CD14-positive monocyte (primary cell): Measurements from ENCODE around the gene WNT3. TPM values are rescaled to one million over a fixed set of nuclear protein-coding genes. Genes with fewer than 3 reads are reported as not detected.

Experiments used
- DNase-seq, 3 donors: peaks; one replicate each; pipeline ENCODE4 v3.0.0-alpha.2; 2011 to 2022
- H2AFZ ChIP-seq: 2 replicates; pipeline ENCODE4 v1.6.0; 2012; ENCODE audit warnings: mild to moderate bottlenecking, low read depth, low read length, inconsistent platforms; ENCODE audit not compliant: insufficient read depth, poor library complexity, severe bottlenecking
- H3K27ac ChIP-seq, 2 donors: 1 replicate in 1 of 2; 2 replicates in 1 of 2; pipeline ENCODE4 v1.5.1; 2012 to 2013; ENCODE audit warnings: low read length in 2 of 2, control low read depth in 1 of 2, inconsistent platforms in 1 of 2, low read depth in 1 of 2, mild to moderate bottlenecking in 1 of 2
- H3K27me3 ChIP-seq, 2 donors: one replicate each; pipeline versions ENCODE4 v1.6.0 to v1.6.1; 2011 to 2013; ENCODE audit warnings: low read length in 2 of 2; ENCODE audit not compliant: control insufficient read depth in 2 of 2, insufficient read depth in 2 of 2
- H3K36me3 ChIP-seq, 2 donors: replicated peaks in 1 of 2; 1 replicate in 1 of 2; 2 replicates in 1 of 2; pipeline versions ENCODE4 v1.5.1 to v1.6.1; 2012 to 2013; ENCODE audit warnings: low read length in 2 of 2, control low read depth in 1 of 2, inconsistent platforms in 1 of 2, mild to moderate bottlenecking in 1 of 2; ENCODE audit not compliant: insufficient read depth in 2 of 2, control insufficient read depth in 1 of 2
- H3K4me1 ChIP-seq, 2 donors: 1 replicate in 1 of 2; 2 replicates in 1 of 2; pipeline versions ENCODE4 v1.5.1 to v1.6.1; 2012 to 2013; ENCODE audit warnings: low read length in 2 of 2, control low read depth in 1 of 2, inconsistent platforms in 1 of 2, mild to moderate bottlenecking in 1 of 2, moderate library complexity in 1 of 2; ENCODE audit not compliant: insufficient read depth in 2 of 2, control insufficient read depth in 1 of 2
- H3K4me2 ChIP-seq: replicated peaks from 2 replicates; pipeline ENCODE3; 2012; ENCODE audit warnings: low read length, moderate library complexity, mild to moderate bottlenecking; ENCODE audit not compliant: poor library complexity, severe bottlenecking; ENCODE audit errors: extremely low read depth
- H3K4me3 ChIP-seq, 3 experiments: fragments of 200-600 bp in 1 of 3; sonication (generic) in 1 of 3; replicated peaks in 1 of 3; 1 replicate in 2 of 3; 2 replicates in 1 of 3; pipeline ENCODE4 v1.5.1; 2011 to 2013; ENCODE audit warnings: low read length in 3 of 3, mild to moderate bottlenecking in 3 of 3, control low read depth in 2 of 3, low read depth in 2 of 3, inconsistent platforms in 1 of 3, moderate library complexity in 1 of 3
- H3K79me2 ChIP-seq: 2 replicates; pipeline ENCODE4 v1.6.0; 2012; ENCODE audit warnings: mild to moderate bottlenecking, control low read depth, inconsistent platforms, low read length, moderate library complexity; ENCODE audit not compliant: insufficient read depth
- H3K9ac ChIP-seq: 2 replicates; pipeline ENCODE4 v1.6.0; 2017; ENCODE audit warnings: low read length, mild to moderate bottlenecking; ENCODE audit not compliant: insufficient read depth, poor library complexity, severe bottlenecking
- H3K9me3 ChIP-seq, 2 donors: replicated peaks in 1 of 2; 1 replicate in 1 of 2; 2 replicates in 1 of 2; pipeline versions ENCODE4 v1.5.1 to v1.6.1; 2012 to 2013; ENCODE audit warnings: low read length in 2 of 2, control low read depth in 1 of 2; ENCODE audit not compliant: control insufficient read depth in 1 of 2, insufficient read depth in 1 of 2
- H4K20me1 ChIP-seq: 2 replicates; pipeline ENCODE4 v1.6.0; 2012; ENCODE audit warnings: mild to moderate bottlenecking, low read length, control low read depth, moderate library complexity; ENCODE audit not compliant: insufficient read depth
- H3K27ac Mint-ChIP-seq, 7 donors: one replicate each; pipeline ENCODE4 v1.8.0; 2020; ENCODE audit warnings: mild to moderate bottlenecking in 7 of 7, mixed read lengths in 7 of 7, moderate library complexity in 6 of 7, inconsistent platforms in 2 of 7
- H3K27me3 Mint-ChIP-seq, 3 donors: one replicate each; pipeline ENCODE4 v1.8.0; 2021 to 2022; ENCODE audit warnings: low read depth in 3 of 3, mild to moderate bottlenecking in 3 of 3, mixed read lengths in 3 of 3, moderate library complexity in 3 of 3, inconsistent platforms in 1 of 3
- H3K36me3 Mint-ChIP-seq, 2 donors: one replicate each; pipeline ENCODE4 v1.8.0; 2020; ENCODE audit warnings: mixed read lengths in 2 of 2, inconsistent platforms in 1 of 2, mild to moderate bottlenecking in 1 of 2
- H3K4me1 Mint-ChIP-seq: one replicate; pipeline ENCODE4 v1.8.0; 2020; ENCODE audit warnings: mild to moderate bottlenecking, mixed read lengths
- H3K4me3 Mint-ChIP-seq, 2 donors: one replicate each; pipeline ENCODE4 v1.8.0; 2020; ENCODE audit warnings: mild to moderate bottlenecking in 2 of 2, mixed read lengths in 2 of 2, moderate library complexity in 1 of 2
- H3K9me3 Mint-ChIP-seq, 7 donors: one replicate each; pipeline ENCODE4 v1.8.0; 2020 to 2022; ENCODE audit warnings: mixed read lengths in 7 of 7, mild to moderate bottlenecking in 6 of 7, moderate library complexity in 6 of 7, inconsistent platforms in 2 of 7
- WGBS: methylation state at CpG from one replicate; pipeline ENCODE4 v1.1.5; 2013; ENCODE audit warnings: missing lambda C conversion rate; ENCODE audit not compliant: insufficient coverage; 5-methylcytosine and 5-hydroxymethylcytosine counted together
- intact Hi-C, 2 donors: fragments of 100-400 bp; cut with micrococcal nuclease; formaldehyde crosslinking; loops; one replicate each; pipeline versions ENCODE4 v1.15.0 to v1.15.1; 2023
- polyA plus RNA-seq, 3 donors: library from polyadenylated mRNA; depleted of rRNA in 1 of 3; unstranded in 2 of 3; stranded (reverse) in 1 of 3; fragments of 300-500 nt in 2 of 3; fragments of >200 nt in 1 of 3; fragmentation: Illumina TruSeq in 2 of 3; gene quantifications; 1 replicate in 2 of 3; 2 replicates in 1 of 3; pipeline ENCODE4 v1.2.3, GENCODE V29; 2012 to 2021
- TF ChIP-seq, protein P1 (sequence below): fragments of 200-600 bp; IDR thresholded peaks from one replicate; pipeline ENCODE4 v1.8.0; 2022; ENCODE audit warnings: antibody characterized with exemption, mild to moderate bottlenecking

WNT3 gene
- polyA plus RNA-seq, 3 donors = 0.01 TPM; not detected in 2

GRCh38 chr17:46823657-46824056, 5.2 kb upstream of the WNT3 start:
- H3K79me2 ChIP-seq = no peaks in the 10 kb centered on the region
- H3K27me3 ChIP-seq = peaks cover 35 to 49% of the 10 kb centered on the region in 2 donors
- no peaks in the 10 kb centered on the region for H3K36me3 ChIP-seq
- no peak overlapping the region for H3K4me3 ChIP-seq
- H3K27ac Mint-ChIP-seq = no peak overlapping the region
- H2AFZ ChIP-seq = no peak overlapping the region
- no peak overlapping the region for H3K4me2 ChIP-seq
- WGBS = 97% methylated on average over 3 of the region's 8 CpGs
- DNase-seq = no peak
- intact Hi-C loops = no loop called here
- peaks cover 19% of the 10 kb centered on the region for H3K4me1 Mint-ChIP-seq
- H3K4me1 ChIP-seq = peaks cover 13 to 17% of the 10 kb centered on the region in 2 donors
- H3K27me3 Mint-ChIP-seq = peaks cover 54 to 80% (median 58%) of the 10 kb centered on the region in 3 donors
- H3K9ac ChIP-seq = no peak overlapping the region
- peak overlapping the region in 1 of 2 donors; percentile 9 for H3K4me3 Mint-ChIP-seq
- no peaks in the 10 kb centered on the region for H4K20me1 ChIP-seq
- H3K9me3 ChIP-seq = peaks cover 0 to 34% of the 10 kb centered on the region in 2 donors
- H3K27ac ChIP-seq = no peak overlapping the region
- peaks cover 0 to 17% (median 3%) of the 10 kb centered on the region in 7 donors for H3K9me3 Mint-ChIP-seq
- TF ChIP-seq, protein P1, sequence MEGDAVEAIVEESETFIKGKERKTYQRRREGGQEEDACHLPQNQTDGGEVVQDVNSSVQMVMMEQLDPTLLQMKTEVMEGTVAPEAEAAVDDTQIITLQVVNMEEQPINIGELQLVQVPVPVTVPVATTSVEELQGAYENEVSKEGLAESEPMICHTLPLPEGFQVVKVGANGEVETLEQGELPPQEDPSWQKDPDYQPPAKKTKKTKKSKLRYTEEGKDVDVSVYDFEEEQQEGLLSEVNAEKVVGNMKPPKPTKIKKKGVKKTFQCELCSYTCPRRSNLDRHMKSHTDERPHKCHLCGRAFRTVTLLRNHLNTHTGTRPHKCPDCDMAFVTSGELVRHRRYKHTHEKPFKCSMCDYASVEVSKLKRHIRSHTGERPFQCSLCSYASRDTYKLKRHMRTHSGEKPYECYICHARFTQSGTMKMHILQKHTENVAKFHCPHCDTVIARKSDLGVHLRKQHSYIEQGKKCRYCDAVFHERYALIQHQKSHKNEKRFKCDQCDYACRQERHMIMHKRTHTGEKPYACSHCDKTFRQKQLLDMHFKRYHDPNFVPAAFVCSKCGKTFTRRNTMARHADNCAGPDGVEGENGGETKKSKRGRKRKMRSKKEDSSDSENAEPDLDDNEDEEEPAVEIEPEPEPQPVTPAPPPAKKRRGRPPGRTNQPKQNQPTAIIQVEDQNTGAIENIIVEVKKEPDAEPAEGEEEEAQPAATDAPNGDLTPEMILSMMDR = no peak
- peaks cover 2 to 3% of the 10 kb centered on the region in 2 donors for H3K36me3 Mint-ChIP-seq

DNA sequence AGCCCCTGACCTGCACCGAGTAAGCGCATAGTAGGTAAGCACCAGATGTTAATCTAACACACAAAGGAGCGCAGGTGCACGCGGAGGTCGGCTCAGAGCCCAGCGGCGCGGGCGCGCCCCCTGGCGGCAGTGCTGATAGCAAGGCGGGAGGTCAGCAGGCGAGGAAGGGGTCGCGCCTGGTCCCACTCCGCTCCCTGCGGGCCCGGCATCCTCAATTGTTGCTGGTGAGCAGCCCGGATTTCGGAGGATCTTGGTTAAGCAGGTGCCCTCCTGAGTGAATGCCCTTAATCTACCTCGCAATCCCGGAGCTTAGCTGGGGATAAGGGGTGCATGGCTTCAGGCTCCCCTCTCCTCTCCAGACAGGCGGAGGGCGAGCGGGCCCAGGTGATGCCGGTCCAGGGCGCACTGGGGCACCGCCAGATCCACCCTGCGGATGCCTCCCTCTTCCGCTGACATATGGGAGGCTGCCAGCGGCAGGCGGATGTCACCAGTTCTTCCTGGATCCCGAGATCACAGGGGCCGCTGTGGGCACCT, 4.0 kb upstream of the WNT3 start:
- Histone ChIP-seq H3K9me3 (peaks cover 0 to 39% of the 10 kb centered on the region in 2 donors), H3K36me3 (no peaks in the 10 kb centered on the region), H2AFZ (no peak overlapping the region), H3K9ac (no peak overlapping the region), H3K4me2 (no peak overlapping the region), H3K27me3 (peaks cover 45 to 60% of the 10 kb centered on the region in 2 donors), H3K27ac (no peak overlapping the region), H3K4me1 (peaks cover 19 to 21% of the 10 kb centered on the region in 2 donors), H4K20me1 (no peaks in the 10 kb centered on the region), H3K79me2 (no peaks in the 10 kb centered on the region), H3K4me3 (no peak overlapping the region)
- 18% methylated on average over 21 of the region's 35 CpGs for WGBS
- Mint-ChIP-seq H3K27me3 (peaks cover 63 to 83% (median 68%) of the 10 kb centered on the region in 3 donors), H3K4me3 (peak overlapping the region in 1 of 2 donors; percentile 82), H3K4me1 (peaks cover 29% of the 10 kb centered on the region), H3K9me3 (peaks cover 2 to 26% (median 6%) of the 10 kb centered on the region in 7 donors), H3K36me3 (peaks cover 3 to 4% of the 10 kb centered on the region in 2 donors), H3K27ac (no peak overlapping the region)
- intact Hi-C loops = no loop called here
- no peak for DNase-seq
- TF ChIP-seq, protein P1 = peak; percentile 68
